HEK293 (cell line): ENCODE data around the gene AGMAT.

Experiments
- BCL6B ChIP-seq: fragments of 450-650 bp; formaldehyde crosslinking; IDR thresholded peaks from 2 replicates; pipeline ENCODE4 v1.5.1; 2017; ENCODE audit warnings: missing biosample characterization, missing genetic modification characterization
- HOXD13 ChIP-seq: sonication (generic); formaldehyde crosslinking; IDR thresholded peaks from 2 replicates; pipeline ENCODE4 v1.8.0; 2022; ENCODE audit warnings: missing genetic modification reagents, borderline replicate concordance
- INSM2 ChIP-seq: fragments of 450-650 bp; formaldehyde crosslinking; IDR thresholded peaks from 2 replicates; pipeline ENCODE4 v1.5.1; 2016; ENCODE audit warnings: missing biosample characterization, missing genetic modification characterization
- KLF1 ChIP-seq: fragments of 450-650 bp; formaldehyde crosslinking; IDR thresholded peaks from 2 replicates; pipeline ENCODE4 v1.5.1; 2016; ENCODE audit warnings: missing biosample characterization, missing genetic modification characterization
- SP3 ChIP-seq: fragments of 450-650 bp; formaldehyde crosslinking; IDR thresholded peaks from 2 replicates; pipeline ENCODE4 v1.5.1; 2016; ENCODE audit warnings: missing biosample characterization, missing genetic modification characterization
- YY1 ChIP-seq: fragments of 450-650 bp; formaldehyde crosslinking; IDR thresholded peaks from 2 replicates; pipeline ENCODE4 v1.5.1; 2018; ENCODE audit warnings: missing biosample characterization, missing genetic modification characterization
- ZEB2 ChIP-seq: fragments of 450-650 bp; formaldehyde crosslinking; IDR thresholded peaks from 2 replicates; pipeline ENCODE4 v1.5.1; 2016; ENCODE audit warnings: missing biosample characterization, missing genetic modification characterization
- ZFP3 ChIP-seq: fragments of 450-650 bp; formaldehyde crosslinking; IDR thresholded peaks from 2 replicates; pipeline ENCODE4 v1.5.1; 2016; ENCODE audit warnings: low read depth, missing biosample characterization, missing genetic modification characterization
- ZNF10 ChIP-seq: fragments of 450-650 bp; formaldehyde crosslinking; IDR thresholded peaks from 2 replicates; pipeline ENCODE4 v1.5.1; 2017; ENCODE audit warnings: missing biosample characterization, missing genetic modification characterization
- ZNF114 ChIP-seq: fragments of 450-650 bp; formaldehyde crosslinking; IDR thresholded peaks from 2 replicates; pipeline ENCODE4 v1.5.0; 2017; ENCODE audit warnings: missing biosample characterization, missing genetic modification characterization
- ZNF155 ChIP-seq: fragments of 450-650 bp; formaldehyde crosslinking; IDR thresholded peaks from 2 replicates; pipeline ENCODE4 v1.5.1; 2016; ENCODE audit warnings: missing biosample characterization, missing genetic modification characterization
- ZNF157 ChIP-seq: fragments of 450-650 bp; formaldehyde crosslinking; IDR thresholded peaks from 2 replicates; pipeline ENCODE4 v1.5.1; 2016; ENCODE audit warnings: missing biosample characterization, missing genetic modification characterization
- ZNF19 ChIP-seq: fragments of 450-650 bp; formaldehyde crosslinking; IDR thresholded peaks from 2 replicates; pipeline ENCODE4; 2016; ENCODE audit warnings: missing biosample characterization, missing genetic modification characterization, low read depth
- ZNF2 ChIP-seq: fragments of 450-650 bp; formaldehyde crosslinking; IDR thresholded peaks from 2 replicates; pipeline ENCODE4 v1.5.1; 2016; ENCODE audit warnings: missing biosample characterization, missing genetic modification characterization
- ZNF202 ChIP-seq: fragments of 450-650 bp; formaldehyde crosslinking; IDR thresholded peaks from 2 replicates; pipeline ENCODE4 v1.5.1; 2016; ENCODE audit warnings: missing biosample characterization, missing genetic modification characterization, borderline replicate concordance
- ZNF248 ChIP-seq: fragments of 450-650 bp; formaldehyde crosslinking; IDR thresholded peaks from 2 replicates; pipeline ENCODE4 v1.5.1; 2017; ENCODE audit warnings: missing biosample characterization, missing genetic modification characterization
- ZNF280D ChIP-seq: fragments of 450-650 bp; formaldehyde crosslinking; IDR thresholded peaks from 2 replicates; pipeline ENCODE4 v1.5.1; 2016; ENCODE audit warnings: missing biosample characterization, missing genetic modification characterization
- ZNF311 ChIP-seq: fragments of 450-650 bp; formaldehyde crosslinking; IDR thresholded peaks from 2 replicates; pipeline ENCODE4 v1.5.1; 2017; ENCODE audit warnings: missing biosample characterization, missing genetic modification characterization, borderline replicate concordance
- ZNF404 ChIP-seq: fragments of 450-650 bp; formaldehyde crosslinking; IDR thresholded peaks from 2 replicates; pipeline ENCODE4 v1.5.1; 2017; ENCODE audit warnings: missing biosample characterization, missing genetic modification characterization
- ZNF530 ChIP-seq: fragments of 450-650 bp; formaldehyde crosslinking; IDR thresholded peaks from 2 replicates; pipeline ENCODE4 v1.5.1; 2016; ENCODE audit warnings: low read depth, missing biosample characterization, missing genetic modification characterization
- ZNF544 ChIP-seq: fragments of 450-650 bp; formaldehyde crosslinking; IDR thresholded peaks from 2 replicates; pipeline ENCODE4 v1.5.0; 2017; ENCODE audit warnings: missing biosample characterization, missing genetic modification characterization
- ZNF560 ChIP-seq: fragments of 450-650 bp; formaldehyde crosslinking; IDR thresholded peaks from 2 replicates; pipeline ENCODE4 v1.5.1; 2017; ENCODE audit warnings: missing biosample characterization, missing genetic modification characterization, borderline replicate concordance
- ZNF610 ChIP-seq: fragments of 450-650 bp; formaldehyde crosslinking; IDR thresholded peaks from 2 replicates; pipeline ENCODE4 v1.5.1; 2016; ENCODE audit warnings: missing biosample characterization, missing genetic modification characterization, borderline replicate concordance
- ZNF621 ChIP-seq: fragments of 450-650 bp; formaldehyde crosslinking; IDR thresholded peaks from 2 replicates; pipeline ENCODE4 v1.5.1; 2017; ENCODE audit warnings: missing biosample characterization, missing genetic modification characterization
- ZNF768 ChIP-seq: fragments of 450-650 bp; formaldehyde crosslinking; IDR thresholded peaks from 2 replicates; pipeline ENCODE4 v1.5.1; 2018; ENCODE audit warnings: missing biosample characterization, mild to moderate bottlenecking, missing genetic modification characterization
- TF ChIP-seq, protein P1 (sequence below): fragments of 450-650 bp; formaldehyde crosslinking; IDR thresholded peaks from 2 replicates; pipeline ENCODE4 v1.5.1; 2016; ENCODE audit warnings: missing biosample characterization, missing genetic modification characterization
- TF ChIP-seq, protein P2 (sequence below): fragments of 450-650 bp; formaldehyde crosslinking; IDR thresholded peaks from 2 replicates; pipeline ENCODE4 v1.5.1; 2016; ENCODE audit warnings: missing biosample characterization, missing genetic modification characterization, borderline replicate concordance
- TF ChIP-seq, protein P3 (sequence below): fragments of 450-650 bp; formaldehyde crosslinking; IDR thresholded peaks from 2 replicates; pipeline ENCODE4 v1.5.1; 2016; ENCODE audit warnings: missing biosample characterization, missing genetic modification characterization

Gene AGMAT

GRCh38 chr1:15526490-15527339 is 58.1 kb downstream of the AGMAT start, which contains the start of gene DNAJC16 (continued):
- TF ChIP-seq, protein P1, sequence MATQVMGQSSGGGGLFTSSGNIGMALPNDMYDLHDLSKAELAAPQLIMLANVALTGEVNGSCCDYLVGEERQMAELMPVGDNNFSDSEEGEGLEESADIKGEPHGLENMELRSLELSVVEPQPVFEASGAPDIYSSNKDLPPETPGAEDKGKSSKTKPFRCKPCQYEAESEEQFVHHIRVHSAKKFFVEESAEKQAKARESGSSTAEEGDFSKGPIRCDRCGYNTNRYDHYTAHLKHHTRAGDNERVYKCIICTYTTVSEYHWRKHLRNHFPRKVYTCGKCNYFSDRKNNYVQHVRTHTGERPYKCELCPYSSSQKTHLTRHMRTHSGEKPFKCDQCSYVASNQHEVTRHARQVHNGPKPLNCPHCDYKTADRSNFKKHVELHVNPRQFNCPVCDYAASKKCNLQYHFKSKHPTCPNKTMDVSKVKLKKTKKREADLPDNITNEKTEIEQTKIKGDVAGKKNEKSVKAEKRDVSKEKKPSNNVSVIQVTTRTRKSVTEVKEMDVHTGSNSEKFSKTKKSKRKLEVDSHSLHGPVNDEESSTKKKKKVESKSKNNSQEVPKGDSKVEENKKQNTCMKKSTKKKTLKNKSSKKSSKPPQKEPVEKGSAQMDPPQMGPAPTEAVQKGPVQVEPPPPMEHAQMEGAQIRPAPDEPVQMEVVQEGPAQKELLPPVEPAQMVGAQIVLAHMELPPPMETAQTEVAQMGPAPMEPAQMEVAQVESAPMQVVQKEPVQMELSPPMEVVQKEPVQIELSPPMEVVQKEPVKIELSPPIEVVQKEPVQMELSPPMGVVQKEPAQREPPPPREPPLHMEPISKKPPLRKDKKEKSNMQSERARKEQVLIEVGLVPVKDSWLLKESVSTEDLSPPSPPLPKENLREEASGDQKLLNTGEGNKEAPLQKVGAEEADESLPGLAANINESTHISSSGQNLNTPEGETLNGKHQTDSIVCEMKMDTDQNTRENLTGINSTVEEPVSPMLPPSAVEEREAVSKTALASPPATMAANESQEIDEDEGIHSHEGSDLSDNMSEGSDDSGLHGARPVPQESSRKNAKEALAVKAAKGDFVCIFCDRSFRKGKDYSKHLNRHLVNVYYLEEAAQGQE (tag by site-specific recombination), result no peak
- no peak for TF ChIP-seq ZNF530
- no peak for TF ChIP-seq BCL6B (tag by site-specific recombination)
- TF ChIP-seq ZNF544 (tag by site-specific recombination), result no peak
- peak; percentile 92 for TF ChIP-seq SP3 (tag by site-specific recombination)
- TF ChIP-seq KLF1 (tag by site-specific recombination), result peak; percentile 84
- TF ChIP-seq ZNF2 (tag by site-specific recombination), result peak; percentile 89
- TF ChIP-seq ZNF280D, result no peak
- TF ChIP-seq ZNF560 (tag by site-specific recombination), result no peak
- peak; percentile 38; the same call in 1 of the 2 replicates for TF ChIP-seq ZNF610 (tag by site-specific recombination)
- no peak for TF ChIP-seq ZNF19 (tag by site-specific recombination)
- no peak for TF ChIP-seq ZNF768 (tag by site-specific recombination)
- no peak for TF ChIP-seq ZNF114 (tag by site-specific recombination)
- TF ChIP-seq INSM2 (tag by site-specific recombination), result peak; percentile 21; the same call in 1 of the 2 replicates
- TF ChIP-seq ZNF248 (tag by site-specific recombination), result no peak
- TF ChIP-seq, protein P2, sequence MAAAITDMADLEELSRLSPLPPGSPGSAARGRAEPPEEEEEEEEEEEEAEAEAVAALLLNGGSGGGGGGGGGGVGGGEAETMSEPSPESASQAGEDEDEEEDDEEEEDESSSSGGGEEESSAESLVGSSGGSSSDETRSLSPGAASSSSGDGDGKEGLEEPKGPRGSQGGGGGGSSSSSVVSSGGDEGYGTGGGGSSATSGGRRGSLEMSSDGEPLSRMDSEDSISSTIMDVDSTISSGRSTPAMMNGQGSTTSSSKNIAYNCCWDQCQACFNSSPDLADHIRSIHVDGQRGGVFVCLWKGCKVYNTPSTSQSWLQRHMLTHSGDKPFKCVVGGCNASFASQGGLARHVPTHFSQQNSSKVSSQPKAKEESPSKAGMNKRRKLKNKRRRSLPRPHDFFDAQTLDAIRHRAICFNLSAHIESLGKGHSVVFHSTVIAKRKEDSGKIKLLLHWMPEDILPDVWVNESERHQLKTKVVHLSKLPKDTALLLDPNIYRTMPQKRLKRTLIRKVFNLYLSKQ (tag by site-specific recombination), result no peak
- no peak for TF ChIP-seq ZNF311
- 0 out of 2 replicates have a peak, but pooled peaks have one; percentile 8 for TF ChIP-seq ZNF157 (tag by site-specific recombination)
- TF ChIP-seq ZNF155 (tag by site-specific recombination), result no peak
- peak; percentile 33; the same call in 1 of the 2 replicates for TF ChIP-seq YY1 (tag by site-specific recombination)
- TF ChIP-seq ZNF202 (tag by site-specific recombination), result no peak
- no peak for TF ChIP-seq ZNF404 (tag by site-specific recombination)
- TF ChIP-seq ZNF621 (tag by site-specific recombination), result no peak
- TF ChIP-seq, protein P3, sequence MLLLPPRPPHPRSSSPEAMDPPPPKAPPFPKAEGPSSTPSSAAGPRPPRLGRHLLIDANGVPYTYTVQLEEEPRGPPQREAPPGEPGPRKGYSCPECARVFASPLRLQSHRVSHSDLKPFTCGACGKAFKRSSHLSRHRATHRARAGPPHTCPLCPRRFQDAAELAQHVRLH (tag by site-specific recombination), result peak; percentile 53; the same call in 1 of the 2 replicates
- no peak for TF ChIP-seq HOXD13 (CRISPR knock-in tag)
- TF ChIP-seq ZNF10 (tag by site-specific recombination), result no peak
- TF ChIP-seq ZEB2, result peak; percentile 92
- no peak for TF ChIP-seq ZFP3 (tag by site-specific recombination)
